GM21576 (cell line): Measurements from ENCODE around the gene GTF3C5.
"Not testable (repeated sequence)": the region's sequence is repeated elsewhere in the genome, so short reads cannot be mapped to it uniquely, and the experiment has no call there.

Experiments
- ATAC-seq: cut with Tn5 transposase; IDR thresholded peaks from one replicate; pipeline ENCODE4 v1.9.1; 2021; ENCODE audit warnings: mild to moderate bottlenecking, moderate library complexity; ENCODE audit not compliant: unreplicated experiment

The GTF3C5 gene

DNA sequence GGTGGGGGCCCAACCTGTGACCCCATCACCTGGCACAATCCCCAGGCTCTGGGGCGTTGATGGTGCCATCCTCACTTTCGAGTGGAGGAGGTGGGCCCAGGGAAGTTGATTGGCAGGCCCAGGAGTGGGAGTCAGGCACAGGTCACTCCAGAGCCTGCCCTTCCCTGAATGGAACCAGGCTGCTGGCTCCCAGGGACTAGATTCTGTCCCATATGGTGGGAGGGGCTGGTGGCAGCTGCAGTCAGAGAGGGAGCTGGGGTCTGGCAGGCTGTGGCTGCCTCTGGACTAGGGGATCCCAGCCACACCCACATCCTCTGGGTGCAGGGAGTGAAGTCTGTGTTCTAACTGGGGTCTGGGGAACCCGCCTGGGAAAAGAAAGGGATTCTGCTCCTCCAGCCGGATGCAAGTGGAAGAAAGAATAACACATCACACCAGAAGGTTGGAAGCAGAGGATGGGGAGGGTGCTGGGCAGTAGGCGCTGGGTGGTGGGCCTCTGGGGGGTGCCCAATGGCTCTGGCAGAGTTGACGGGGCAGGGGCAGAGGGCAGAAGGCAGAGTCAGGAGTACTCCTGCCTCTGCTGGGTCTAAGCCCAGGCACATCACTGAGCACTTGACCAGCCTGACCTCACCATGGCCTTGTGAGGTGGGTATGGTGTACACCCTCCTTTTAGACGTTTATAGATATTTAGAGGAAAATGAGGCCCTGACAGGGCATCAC lies 56.8 kb downstream of the GTF3C5 start:
- no peak for ATAC-seq

DNA sequence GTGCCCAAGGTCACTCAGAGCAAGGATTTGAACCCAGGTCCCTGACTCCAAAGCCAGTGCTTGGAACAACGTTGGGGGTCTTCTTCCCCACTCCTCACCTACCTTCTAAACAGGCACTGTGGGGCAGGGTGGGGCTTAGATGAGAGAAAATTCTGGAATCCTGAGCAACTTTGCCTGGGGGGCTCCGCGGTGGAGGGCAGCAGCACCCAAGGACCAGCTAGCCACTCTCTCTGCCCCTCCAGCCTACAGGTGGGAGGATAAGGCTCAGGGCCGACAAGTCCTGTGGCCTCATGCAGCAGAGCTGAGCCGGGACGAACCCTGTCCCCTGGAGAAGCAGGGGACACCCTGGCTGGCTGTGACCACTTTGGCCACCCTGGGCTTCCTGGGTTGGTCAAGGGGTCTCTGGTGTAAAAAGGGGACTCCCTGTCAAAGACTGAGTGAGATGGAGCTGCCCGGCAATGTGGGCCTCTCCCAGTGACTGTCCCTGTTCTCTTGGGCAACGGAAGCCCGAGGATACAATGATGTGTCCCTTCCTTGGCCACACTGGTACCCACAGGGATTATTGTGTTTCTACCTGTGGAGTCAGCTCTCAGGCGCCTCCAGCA lies 57.5 kb downstream of the GTF3C5 start:
- no peak for ATAC-seq

GRCh38 chr9:133088756-133089155 lies 58.0 kb downstream of the GTF3C5 start:
- ATAC-seq, result no peak

DNA sequence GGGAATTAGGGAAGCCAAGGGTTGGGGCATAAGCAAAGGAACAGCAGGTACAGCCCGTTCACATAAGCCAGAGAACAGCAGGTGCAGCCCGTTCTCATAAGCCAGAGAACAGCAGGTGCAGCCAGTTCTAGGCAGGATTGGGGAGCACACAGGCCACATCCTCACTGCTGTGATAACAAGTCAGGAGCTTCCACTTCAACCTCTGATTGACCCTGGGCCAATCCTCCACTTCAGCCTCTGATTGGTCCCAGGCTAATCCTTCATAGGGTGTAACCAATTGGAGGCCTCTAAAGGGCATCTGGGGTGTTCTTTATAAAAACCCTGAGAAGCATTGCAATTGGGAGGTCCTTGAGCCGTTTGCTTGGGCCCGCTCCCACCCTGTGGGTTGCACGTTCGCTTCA lies 58.5 kb downstream of the GTF3C5 start:
- ATAC-seq, result no peak

DNA sequence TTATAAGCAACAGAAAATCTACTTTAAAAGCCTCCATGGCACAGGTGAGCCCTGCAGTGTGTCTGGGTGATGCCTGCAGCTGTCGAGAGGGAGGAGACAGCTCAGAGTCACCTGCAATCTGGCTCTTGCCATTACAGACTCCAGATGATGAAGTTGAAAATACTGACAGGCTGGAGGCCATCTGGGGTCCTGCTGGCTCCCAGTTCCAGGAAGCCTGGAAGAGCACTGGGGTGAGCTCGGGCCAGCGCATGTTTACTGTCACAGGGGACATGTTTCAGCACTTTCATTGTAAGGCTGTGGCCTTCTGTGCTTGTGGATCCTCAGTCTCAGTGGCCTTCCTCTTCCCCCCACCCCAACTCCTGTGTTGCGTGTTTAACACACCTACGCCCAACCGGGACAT lies 59.4 kb downstream of the GTF3C5 start:
- no peak for ATAC-seq

DNA sequence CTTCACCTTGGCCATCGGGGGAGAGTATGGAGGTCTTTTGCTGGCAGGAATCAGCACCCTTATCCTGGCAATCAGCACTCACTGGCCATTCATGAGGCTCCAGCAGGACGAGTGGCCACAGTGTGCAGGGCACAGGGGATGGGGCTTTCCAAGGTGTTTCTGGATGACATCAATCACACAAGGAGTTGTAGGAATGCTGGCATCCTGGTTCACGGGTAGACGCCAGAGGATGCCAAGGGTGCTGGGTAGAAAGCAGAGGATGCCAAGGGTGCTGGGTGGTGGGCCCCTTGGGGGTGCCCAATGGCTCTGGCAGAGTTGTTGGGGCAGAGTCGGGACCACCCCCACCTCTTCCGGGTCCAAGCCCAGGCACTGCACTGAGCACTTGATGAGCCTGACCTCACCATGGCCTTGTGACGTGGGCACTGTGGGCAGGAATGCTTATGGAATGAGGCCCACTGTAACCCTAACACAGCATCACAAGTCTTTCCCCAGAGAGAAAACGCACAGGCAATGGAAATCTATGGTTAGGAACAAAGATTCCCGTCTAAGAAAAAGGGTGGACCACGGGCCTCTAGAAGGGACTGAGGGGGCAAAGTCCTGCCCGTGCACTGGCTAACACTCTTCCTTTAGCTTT lies 60.1 kb downstream of the GTF3C5 start:
- no peak for ATAC-seq

DNA sequence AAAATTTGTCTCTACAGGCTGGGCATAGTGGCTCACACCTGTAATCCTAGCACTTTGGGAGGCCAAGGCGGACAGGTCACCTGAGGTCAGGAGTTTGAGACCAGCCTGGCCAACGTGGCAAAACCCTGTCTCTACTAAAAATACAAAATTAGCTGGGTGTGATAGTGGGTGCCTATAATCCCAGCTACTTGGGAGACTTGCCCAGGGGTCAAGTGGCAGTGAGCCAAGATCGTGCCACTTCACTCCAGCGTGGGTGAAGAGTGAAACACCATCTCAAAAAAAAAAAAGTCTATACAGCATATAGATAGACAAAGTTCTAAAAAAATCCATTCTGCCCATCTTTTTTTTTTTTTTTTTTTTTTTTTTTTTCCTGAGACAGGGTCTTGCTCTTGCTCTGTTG lies 63.6 kb downstream of the GTF3C5 start:
- not testable (repeated sequence) for ATAC-seq

- ATAC-seq, result no peak
Measured at GRCh38 chr9:133094842-133095393, 64.1 kb downstream of the GTF3C5 start.

GRCh38 chr9:133098104-133098754 lies 67.4 kb downstream of the GTF3C5 start:
- ATAC-seq, result no peak

- ATAC-seq, result no peak
Measured at GRCh38 chr9:133098871-133099270, 68.1 kb downstream of the GTF3C5 start.

DNA sequence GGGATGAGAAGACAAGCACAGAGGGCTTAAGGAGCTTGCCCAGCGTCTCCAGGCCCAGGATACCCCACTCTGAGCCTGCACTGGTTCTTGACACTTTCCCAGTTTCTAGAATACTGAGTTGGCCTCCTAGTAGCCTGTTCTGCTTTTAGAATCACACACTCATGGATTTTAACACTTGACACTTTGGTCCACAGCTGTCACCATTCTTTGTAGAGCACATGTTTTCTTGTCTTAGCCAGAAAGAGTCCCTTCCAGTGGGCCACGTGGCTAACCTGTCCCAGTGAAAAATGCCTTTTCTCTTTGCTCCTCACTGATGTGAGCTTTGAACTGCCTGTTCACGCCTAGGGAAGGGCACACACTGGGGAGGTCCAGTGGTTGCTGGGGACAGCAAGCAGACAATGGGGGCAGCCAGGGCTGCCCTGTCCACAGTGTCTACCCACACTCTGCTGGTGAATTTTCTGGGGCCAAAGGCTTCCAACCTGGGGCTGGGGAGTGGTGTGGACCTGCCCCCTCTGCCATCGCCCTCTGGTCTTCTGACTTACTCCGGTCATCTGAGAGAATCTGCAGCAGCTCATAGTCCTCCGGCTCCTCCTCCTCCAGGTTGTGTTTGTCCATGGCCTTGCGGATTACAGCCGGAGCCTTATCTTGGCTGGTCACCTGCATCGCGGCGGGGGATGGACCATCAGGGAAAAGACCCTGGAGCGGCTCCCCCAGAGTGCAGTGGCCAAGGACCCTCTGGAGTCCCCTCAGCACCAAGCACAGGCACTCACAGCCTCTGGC lies 69.1 kb downstream of the GTF3C5 start:
- no peak for ATAC-seq

GRCh38 chr9:133100506-133101355 lies 69.9 kb downstream of the GTF3C5 start:
- no peak for ATAC-seq

DNA sequence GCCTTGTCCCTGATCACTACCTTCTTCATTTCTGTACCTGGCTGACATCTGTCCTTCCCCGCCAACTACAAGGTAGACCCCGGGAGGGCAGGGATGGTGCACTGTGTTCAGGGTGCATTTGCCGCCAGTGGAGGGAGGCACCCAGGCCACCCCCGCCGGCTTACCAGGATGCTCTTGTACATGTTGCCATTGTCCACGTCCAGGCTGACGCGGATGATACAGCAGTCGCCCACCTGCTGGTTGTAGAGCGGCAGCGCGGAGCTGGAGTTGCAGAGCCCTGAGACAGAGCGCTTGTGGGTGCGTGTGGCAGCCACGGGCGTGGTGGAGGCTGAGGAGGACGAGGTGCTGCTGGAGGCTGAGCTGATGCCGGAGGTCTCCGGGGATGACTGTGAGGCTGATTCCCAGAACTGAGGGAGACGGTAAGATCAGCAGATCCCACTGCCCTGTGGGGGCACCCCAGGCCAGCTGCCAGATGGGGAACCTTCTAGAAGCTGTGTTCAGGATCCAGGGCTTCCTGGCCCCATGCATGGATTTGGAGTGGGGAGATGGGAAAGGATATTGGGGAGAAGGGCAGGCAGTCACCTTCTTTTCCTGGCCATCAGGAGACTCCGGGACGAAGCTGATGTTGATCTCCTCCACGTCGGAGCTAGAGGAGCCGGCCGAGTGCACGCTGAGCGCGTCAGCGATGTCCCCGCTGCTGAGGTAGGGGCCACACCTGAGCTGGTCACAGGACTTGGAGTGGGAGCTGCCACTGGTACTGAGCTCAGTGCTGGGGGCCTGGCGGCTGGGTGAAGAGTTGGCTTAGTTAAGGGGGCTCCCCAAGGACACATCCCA lies 70.8 kb downstream of the GTF3C5 start:
- ATAC-seq, result no peak

DNA sequence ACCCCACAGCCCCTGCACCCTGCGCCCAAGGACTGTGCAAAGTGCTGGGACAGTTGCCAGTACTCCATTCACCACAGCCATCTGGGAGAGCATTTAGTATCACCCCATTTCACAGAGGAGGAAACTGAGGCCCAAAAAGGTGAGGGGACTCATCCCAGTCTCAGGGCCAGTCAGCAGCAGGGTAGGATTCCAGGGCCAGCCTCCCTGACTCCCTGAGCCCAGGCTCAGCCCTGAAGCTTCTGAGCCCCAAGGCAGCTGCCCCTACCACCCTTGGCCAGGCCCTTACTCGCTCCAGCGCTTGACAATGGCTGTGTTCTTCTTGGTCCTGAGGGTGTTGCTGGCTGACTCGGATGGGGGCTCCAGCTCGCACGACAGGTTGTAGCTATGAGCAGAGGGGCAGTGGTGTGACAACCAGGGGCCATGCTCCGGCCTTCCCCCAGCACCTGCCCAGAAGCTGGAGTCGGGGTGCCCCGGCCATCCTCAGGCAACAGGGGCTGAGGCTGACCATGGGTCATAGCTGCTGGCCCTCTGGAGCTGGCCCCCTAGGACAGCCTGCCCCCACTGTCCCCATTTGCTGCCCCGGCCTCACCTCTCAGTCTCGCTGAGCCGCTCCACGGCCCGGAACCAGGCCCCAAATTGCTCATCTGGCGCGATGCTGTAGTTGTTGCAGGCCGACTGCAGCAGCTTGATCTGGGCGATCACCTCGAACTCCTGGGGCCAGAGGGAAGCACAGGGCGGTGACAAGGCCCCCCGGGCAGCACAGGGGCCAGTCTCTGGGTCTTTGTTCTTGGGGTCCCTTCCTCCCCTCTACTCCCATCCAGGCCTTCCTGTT lies 71.6 kb downstream of the GTF3C5 start:
- ATAC-seq, result no peak

DNA sequence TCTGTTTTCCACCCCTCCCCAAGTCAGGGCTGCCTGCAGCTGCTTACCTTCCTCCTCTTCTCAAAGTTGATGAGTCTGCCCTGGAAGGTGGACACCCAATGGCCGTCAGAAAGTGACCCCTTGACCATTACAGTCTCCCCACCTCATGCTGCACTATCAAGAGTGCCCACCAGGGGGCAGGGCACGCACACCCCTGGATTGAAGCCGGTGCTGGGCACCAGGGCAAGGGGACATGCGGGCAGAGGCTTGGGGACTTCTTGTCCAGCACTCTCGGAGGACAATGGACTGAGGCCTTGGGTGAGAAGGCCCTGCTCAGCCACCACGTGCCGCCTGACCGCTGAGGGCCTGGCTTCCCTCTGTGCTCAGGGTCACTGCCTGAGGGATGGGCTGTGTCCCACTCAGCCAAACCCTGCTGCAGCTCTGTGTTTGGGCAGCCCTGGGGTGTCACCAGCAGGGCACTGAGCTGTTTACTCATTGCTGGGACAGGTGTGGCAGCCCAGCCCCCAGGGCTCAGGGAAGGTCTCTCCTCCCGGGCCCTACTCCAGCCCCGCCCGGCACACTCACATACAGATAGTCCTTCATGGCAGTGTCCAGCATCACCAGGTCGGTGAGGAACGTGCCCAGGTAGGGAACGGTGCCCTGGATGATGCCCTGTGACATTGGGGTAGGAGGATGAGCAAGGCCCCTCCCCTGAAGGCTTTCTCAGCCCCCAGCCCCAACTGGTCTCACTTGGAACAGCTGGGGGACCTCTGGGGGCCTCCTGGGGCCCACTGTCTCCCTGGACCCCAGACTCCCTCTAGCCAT lies 72.6 kb downstream of the GTF3C5 start:
- no peak for ATAC-seq

DNA sequence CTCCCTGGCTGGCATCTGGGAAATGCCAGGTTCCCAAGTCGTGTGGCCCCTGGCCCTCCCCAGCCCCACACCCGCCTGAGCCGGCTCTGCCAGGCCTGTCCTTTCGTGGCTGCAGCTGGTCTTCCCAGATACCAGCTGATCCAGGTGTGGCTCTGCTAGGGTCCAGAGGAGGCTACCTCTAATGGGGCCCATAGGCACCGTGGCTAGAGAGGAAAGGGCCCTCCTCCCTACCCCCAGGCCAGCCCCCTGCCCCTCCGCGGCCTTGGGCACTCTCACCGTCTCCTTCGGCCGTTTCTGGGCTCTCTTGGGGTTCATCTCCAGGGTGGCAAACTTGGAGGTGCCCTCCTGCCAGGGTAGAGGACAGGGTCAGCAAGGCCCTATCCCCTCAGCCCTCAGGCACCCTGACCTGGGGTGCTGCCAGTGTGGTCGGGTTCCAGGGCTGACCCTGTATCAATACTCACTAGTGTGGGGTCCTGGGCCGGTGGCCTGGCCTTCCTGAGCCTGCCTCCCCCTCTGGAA lies 73.2 kb downstream of the GTF3C5 start:
- no peak for ATAC-seq
